ENCODE results near the gene RNF181.
"Not testable (repeated sequence)": the region's sequence is repeated elsewhere in the genome, so short reads cannot be mapped to it uniquely, and the experiment has no call there.

The RNF181 gene, protein sequence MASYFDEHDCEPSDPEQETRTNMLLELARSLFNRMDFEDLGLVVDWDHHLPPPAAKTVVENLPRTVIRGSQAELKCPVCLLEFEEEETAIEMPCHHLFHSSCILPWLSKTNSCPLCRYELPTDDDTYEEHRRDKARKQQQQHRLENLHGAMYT

DNA sequence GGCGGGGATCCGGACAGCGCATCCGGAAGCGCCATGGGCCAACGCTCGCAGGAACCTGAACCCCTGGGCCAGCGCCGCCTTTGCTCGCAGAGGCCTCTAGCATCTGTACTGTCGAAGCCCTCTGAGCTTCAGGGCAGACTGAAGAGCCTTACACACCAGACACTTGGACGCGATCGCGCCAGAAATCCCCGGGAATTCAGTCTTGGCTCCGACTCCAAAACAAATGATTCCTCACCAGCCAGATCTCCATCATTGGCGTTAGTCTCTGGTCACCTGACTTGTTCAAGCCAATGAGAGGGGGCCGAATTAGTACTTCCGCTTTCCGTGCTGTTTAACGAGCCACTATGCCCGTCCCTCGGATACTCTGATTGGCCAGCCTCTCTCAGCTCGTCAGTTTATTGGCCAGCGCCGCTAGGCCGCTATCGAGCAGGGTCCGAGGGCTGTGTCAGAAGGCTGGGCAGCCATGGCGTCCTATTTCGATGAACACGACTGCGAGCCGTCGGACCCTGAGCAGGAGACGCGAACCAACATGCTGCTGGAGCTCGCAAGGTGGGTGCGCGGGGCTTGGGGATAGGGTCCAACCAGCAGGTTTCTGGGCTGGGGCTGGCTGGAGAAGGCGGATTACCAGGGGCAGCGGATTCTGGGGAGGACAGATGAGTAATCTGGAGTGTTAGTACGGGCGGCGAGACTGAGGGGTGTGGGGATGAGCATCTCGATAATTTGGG is at the start of gene RNF181:
Gene RNF181, plus strand, starts transcription at position 445 of the 725 bp plus-strand sequence. Its CDS starts 19 bp downstream, at position 464.
- peak; percentile 96 for DNase-seq

DNA sequence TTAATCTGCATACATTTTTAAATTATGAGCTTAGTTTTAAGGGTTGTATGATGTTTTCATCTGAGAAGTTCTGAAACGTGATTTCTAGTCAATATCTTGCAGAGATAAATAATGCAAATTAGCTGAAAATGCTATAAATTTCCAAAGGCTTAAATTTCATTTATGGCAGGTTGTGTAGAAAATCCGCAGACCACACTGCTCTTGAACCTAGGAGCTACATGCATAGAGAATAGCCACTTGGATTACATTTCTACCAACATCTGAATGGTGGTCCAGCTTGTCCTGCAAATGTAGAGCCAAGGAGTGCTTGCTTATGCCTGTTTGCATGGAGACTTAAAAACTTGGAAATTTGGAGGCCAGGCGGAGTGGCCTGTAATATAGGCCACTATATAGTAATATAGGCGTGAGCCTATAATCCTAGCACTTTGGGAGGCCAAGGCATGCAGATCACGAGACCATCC is 49.7 kb upstream of the RNF181 start:
- DNase-seq = no peak

DNA sequence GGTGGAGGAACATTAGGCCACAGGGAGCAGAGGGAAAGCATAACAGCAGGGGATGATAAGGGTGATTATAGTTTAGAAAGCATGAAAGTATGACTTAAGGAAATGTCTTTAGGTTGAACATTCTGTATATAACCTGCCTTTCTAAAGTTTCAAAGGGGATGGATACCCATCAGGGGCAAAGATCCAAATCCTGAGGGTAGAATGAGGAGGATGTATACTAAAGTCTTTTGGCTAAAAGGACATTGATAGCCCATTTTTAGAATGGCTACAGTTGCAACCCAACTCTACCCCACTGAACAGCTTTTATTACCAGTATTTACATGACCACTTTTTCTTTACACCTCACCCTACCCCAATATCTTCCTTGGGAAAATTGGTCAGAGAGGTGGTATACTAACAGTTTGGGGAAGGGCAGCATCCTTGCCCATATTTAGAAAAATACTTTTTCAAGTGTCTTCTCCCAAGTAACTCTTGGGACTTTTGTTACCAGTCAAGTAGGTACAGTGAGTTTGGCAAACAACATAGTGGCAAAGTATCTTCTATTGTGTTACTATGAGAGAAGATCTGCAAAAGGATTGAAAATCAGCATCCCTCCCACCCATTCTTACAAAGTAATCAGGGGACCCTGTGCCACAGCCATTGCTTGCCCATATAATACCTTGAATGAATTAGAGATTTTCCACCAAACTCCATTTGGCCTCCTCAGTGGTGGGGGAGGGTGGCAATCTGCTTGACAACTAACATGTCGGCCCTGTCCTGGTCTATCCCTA is 48.3 kb upstream of the RNF181 start:
- no peak for DNase-seq

DNA sequence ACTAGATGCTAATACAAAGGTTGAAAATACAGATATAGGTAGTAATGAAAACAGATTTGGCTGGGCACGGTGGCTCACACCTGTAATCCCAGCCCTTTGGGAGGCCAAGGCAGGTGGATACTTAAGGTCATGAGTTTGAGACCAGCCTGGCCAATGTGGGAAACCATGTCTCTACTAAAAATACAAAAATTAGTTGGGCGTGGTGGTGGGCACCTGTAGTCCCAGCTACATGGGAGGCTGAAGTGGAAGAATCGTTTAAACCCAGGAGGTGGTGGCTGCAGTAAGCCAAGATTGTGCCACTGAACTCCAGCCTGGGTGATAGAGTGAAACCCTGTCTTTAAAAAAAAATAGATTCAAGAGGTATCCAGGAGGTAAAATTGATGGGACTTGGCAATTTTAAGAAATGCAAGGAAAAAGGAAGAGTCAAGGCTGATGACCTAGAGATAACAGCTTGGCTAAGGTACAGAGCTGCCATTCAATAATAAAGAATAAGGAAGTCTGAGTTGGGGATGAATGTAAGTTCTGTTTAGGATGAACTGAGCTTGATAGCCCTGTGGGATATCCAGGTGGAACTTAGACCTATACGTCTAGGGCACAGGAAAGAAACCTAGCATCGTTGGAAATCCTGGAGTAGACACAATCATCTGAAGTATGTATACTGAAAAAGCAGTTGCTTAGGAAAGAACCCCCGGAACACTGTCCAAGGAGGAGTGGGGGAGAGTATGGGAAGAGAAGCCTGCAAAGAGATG is 47.5 kb upstream of the RNF181 start:
- DNase-seq = no peak

DNA sequence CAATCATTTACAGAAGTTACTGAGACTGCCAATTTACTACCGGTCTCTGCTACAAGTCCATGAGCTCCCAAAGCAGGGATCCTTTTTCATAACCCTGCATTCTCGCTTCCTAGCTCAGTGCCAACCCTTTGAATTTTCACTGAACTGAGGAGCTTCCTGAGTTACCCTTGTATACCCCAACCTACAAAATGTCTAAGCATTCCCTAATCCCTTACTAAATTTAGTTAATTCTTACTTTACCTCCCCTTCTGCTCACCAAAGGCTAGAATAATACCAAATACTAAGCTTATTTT is 47.0 kb upstream of the RNF181 start:
- no peak for DNase-seq

DNA sequence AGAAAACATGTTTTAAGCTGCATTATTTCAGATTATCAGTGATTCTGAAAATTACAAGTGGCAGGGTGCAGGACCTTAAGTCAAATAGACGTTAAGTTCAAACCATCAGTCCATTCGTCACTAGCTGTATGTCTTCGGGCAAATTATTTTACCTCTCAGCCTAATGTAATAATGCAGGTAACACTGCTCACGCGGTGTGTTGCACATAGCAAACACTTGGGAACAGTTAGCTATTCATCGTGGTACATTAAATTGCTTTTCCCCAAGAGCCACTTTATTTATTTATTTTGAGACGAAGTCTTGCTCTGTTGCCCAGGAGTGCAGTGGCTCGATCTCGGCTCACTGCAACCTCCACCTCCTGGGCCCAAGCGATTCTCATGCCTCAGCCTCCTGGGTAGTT is 46.5 kb upstream of the RNF181 start:
- DNase-seq = no peak

DNA sequence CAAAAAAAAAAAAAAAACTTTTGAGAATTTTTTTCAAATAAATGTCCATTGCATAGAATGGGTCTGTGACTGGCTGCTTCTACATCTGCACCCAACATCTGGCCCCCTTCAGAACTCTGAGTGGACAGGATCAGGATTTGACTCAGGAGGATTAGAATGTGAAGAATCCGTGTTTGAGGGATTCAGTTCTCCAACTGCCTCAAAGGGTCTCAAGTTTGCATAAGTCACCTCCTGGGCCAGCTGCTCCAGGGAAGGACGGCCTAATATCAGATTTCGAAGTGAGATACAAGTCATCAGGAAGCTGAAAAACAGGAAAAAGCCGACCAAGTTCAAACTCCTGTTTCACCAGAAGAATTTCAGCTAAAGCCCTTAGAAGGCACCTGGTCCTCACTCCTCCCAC is 45.7 kb upstream of the RNF181 start:
- DNase-seq = no peak

DNA sequence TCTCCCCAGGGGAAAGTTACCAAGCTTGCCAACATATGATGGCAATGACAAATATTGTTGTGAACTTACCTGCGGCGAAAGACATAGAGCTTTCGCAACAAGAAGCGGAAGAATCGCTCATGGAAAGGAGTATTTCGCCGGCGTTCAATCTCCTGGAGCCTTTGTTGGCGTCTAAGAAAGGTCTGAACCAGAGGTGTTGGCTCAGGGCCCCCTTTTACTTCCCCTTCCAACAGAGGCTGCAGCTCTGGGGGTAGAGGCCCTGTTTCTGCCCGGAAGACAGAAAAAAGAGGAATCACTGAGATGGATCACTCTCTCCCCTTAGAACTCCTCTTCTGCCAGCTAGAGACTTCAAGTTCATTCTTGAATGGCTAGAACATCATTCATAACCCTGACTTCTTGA is 45.1 kb upstream of the RNF181 start:
- no peak for DNase-seq

DNA sequence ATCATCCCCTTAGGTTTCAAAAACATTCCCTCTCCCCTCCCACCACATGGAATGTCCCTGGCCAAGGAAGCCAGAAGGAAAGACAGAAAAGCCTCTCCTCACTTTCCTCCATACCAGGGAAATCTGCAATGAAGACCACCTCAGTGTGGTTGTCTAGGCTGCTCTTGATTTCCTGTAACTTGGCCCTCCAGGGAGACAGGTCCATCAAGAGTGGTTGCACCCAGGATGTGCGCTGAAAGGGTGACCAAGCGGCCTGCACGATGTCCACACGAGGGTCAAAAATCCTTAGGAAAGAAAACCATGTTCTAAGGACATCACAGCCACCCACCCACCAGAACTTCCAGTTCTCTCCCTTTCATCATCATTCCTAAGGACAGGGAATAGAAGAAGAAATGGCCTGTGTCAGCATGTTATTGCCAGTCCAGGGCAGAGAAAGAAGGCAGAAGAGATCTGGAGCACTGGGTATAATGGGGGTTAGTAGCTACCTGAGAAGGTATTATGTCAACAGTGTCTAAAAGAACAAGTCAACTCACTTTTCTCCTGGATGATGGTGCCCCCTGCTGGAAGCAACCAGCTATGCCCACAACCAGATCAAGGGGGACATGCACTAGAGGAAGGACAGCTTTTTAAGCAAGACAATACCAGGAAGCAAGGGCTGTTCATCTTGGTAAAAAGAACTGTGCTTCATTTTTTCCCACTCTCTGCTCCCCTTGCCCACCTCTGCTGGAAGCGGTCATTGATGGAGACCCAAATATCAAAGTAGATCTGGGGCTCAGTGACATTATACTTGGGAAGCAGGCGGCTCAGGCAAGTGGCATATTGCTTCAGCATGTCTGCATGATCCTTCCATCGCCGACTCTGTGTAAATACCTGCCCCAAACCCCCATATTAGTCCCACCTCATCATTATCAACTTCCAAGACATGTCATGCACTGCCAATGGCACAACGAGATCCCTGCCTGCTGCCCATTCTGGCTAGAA is 43.6 kb upstream of the RNF181 start:
- peak; percentile 93 for DNase-seq

DNA sequence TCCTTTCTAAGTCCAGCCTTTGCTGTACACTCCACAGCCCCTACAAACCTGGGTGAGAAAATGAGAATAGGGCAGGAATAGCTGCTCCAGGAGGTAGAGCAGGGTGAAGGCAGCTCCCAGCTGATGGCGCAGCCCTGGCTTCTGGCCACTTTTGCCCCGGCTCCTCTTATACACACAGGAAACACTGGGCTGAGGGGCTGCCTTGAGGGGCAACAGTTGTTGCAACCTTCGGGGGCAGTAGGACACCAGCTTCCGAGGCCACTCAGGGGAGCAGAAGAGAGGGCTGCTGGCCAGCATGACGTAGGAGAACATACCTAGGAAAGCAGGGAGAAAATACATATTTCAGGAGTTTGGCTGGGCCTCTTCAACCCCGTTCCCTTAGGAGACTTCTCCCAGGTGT is 42.4 kb upstream of the RNF181 start:
- no peak for DNase-seq

DNA sequence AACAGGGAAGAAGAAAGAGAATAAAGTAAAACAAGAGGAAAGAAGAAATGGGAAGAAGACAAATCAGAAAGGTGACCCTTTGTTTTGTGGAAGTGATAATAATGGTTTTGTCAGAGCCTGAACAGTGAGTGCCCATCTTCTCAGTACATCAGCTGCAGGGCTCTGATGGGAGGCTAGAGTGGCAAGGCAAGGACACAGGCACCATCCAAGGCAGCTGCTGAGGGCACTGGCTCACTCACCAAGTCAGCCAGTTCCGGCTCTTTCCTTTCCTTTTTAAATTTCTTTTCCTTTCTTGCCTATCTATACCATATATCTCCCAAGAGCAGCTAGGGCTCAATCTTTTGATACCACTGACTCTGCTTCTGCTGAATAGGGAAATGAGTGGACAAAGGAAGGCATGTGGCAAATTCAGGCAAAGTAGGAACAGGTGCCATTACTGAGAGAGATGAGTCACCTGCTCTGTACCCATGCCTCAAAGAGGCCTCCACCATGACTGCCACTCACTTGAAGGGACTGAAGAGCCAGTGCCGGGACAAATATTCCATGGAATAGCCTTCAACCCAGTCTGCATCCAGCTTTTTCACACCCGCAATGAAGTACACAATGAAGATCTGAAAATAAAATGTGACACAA is 40.4 kb upstream of the RNF181 start:
- no peak for DNase-seq

DNA sequence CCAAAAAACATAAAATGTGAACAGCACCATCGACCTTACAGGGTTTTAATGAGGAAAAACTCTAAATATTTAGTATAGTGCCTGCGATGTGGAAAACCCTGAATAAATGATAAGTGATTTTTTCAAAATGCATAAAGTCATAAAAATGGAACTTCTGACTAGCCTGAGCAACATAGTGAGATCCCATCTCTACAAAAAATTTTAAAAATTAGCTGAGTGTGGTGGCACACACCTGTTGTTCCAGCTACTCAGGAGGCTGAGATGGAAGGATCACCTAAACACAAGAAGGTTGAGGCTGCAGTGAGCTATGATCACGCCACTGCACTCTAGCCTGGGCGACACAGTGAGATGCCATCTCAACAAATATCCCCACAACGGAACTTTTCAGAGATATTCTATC is 38.4 kb upstream of the RNF181 start:
- DNase-seq = no peak

DNA sequence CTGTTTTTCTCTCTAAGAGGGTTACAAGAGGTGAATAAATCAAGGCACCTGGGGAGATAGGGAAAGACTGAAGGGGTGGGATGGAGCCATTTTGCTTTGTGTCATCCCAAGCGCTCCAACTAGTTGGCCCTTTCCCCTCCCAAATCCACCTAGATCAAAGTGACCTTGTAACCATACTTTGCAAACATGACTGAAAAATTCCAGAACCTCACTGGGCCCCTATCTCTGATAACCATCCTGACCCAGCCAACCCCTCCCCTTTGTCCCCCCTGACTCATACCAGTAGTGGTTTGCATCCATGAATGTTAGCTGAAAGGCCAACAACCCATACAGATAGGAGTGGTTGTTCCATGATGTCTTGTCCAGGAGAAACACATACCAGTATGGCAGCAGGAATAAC is 37.4 kb upstream of the RNF181 start:
- no peak for DNase-seq

DNA sequence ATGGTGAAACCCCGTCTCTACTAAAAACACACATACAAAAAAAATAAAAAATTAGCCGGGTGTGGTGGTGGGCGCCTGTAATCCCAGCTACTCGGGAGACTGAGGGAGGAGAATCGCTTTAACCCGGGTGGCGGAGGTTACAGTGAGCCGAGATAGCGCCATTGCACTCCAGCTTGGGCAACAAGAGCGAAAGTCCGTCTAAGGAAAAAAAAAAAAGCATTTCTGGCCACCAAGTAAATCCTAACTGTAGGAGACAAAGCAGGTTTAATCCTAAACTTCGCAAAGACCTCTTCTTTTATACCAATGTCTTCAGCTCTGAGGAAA is 35.2 kb upstream of the RNF181 start:
- not testable (repeated sequence) for DNase-seq

DNA sequence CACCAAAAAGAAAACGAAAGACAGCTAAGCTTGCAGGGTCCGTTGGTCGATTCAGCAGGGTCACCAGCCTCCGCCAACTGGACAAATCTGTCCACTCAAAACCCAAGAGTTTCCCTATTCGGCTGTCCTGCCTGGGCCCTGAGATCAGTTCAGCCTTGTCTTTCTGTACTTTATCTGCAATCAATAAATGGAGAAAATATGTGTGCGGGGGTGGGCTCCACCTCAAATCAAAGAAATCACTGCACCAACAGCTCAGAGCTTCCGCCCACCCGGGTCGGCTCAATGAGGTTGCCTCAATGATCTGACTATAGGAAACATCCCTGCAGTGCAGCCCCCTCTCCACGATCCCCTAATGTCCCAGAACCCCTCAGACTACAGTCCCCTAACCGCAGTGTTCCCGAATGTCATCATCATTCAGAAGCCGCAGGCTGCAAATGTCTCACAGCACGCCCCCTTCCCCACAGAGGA is 34.7 kb upstream of the RNF181 start:
- DNase-seq = no peak

DNA sequence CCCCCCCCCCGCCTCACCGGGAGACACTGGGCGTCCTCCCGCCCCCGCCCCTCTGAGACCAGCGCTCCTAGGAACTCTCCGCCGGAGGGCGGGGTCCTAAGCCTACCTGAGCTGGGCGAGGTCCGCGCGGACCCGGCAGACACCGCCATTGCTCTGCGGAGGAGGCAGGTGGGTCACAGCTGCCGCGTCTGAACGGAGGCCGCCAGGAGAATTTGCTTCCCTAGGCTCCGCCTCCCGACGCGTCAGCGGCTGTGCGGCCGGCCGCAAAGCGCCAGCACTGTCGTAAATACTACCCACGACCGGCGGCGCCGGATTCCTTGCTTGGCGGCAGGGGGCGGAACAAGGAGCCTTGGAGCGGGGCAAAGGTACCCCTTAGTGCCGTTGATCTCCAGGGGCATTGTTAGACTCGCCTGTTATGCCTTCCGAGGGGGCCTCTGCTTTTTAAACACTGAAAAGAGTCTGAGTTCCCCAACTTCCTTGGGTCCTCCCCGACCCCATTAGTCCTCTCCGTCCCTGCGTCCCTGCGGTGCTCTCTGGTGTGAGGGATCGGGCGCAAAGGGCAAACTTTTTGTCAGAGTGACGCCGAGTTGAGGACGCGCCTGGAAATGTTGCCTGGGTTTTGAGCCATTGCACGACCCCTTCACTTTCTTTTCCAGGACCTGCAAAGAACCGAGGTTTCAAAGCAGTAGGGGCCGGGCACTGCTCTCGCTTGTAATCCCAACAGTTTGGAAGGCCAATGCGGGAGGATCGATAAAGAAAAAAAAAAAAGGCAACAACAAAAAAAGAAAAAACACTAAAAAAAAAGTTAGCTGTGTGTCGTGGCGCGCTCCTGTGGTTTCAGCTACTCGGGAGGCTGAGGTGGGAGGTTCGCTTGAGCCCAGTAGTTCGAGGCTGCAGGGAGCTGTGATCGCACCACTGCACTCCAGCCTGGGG is 34.0 kb upstream of the RNF181 start, which contains the start of gene GGCX:
Gene GGCX, minus strand, starts transcription at position 214 of the 933 bp plus-strand sequence. Its CDS starts 65 bp downstream, at position 149.
- peak; percentile 96 for DNase-seq

DNA sequence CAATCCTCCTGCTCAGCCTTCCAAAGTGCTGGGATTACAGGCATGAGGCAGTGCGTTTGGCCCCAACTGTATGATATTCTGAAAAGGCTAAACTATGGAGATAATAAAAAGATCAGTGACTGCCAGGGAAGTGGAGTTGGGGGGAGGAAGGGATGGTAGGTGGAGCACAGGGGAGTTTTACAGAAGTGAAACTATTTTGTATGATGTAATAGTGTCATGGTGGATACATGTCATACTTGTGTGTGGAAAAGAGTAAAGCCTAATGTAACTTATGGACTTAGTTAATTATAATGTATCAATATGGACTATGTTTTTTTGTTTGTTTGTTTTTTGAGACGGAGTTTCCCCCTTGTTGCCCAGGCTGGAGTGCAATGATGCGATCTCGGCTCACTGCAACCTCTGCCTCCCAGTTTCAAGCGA is 31.4 kb upstream of the RNF181 start:
- DNase-seq = no peak

DNA sequence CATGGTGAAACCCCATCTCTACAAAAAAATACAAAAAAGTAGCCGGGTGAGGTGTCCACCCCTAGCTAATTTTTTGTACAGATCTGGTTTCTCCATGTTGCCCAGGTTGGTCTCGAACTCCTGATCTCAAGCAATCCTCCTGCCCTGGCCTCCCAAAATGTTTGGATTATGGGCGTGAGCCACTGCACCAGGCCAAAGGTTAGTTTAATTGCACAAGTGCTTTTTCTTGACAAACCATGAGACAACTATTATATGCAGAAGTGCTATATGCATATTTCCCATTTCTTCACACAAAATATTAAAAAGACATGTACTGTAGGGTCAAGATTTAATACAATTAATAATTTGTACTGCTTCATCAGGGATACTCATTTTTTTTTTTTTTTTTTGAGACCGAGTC is 29.3 kb upstream of the RNF181 start:
- no peak for DNase-seq

DNA sequence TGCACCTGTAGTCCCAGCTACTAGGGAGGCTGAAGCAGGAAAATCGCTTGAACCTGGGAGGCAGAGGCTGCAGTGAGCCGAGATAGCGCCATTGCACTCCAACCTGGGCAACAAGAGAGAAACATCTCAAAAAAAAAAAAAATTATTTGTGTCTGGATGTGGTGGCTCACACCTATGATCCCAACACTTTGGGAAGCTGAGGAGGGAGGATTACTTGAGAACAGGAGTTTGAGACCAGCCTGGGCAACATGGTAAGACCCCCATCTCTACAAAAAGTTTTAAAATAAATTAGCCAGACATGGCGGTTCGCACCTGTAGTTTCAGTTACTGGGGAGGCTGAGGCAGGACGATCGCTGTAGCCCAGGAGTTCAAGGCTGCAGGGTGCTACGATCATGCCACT is 19.8 kb upstream of the RNF181 start:
- no peak for DNase-seq

DNA sequence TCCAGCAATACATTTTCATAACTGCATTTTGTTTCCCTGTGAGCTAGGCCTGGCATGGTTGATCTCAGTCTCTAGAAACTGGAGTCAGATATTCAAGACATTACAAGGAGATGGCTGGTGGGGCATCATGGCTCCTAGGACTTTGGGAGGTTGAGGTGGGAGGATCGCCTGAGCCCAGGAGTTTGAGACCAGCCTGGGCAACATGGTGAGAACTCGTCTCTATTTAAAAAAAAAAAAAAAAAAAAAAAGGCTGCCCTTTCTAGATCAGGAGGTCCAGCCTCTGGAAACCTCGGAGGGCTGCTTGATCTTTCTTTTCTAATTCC is 18.5 kb upstream of the RNF181 start:
- DNase-seq = no peak

Data from CD4-positive, alpha-beta T cell treated with Interleukin-10 for 1 hour (primary cell).